Activated CD8-positive, alpha-beta memory T cell treated with anti-CD3 and anti-CD28 coated beads, Interleukin-2, amount 50 U/mL, for 24 hours (primary cell): ENCODE results near the gene MTF2.
A peak's percentile ranks its signal among the peaks of the same experiment; 100 is the strongest.
"Not testable (repeated sequence)": the region's sequence is repeated elsewhere in the genome, so short reads cannot be mapped to it uniquely, and the experiment has no call there.

ENCODE experiments used
- DNase-seq: peaks from one replicate; pipeline ENCODE4 v3.0.0-alpha.2; 2020; ENCODE audit errors: extremely low read depth

Gene MTF2

DNA sequence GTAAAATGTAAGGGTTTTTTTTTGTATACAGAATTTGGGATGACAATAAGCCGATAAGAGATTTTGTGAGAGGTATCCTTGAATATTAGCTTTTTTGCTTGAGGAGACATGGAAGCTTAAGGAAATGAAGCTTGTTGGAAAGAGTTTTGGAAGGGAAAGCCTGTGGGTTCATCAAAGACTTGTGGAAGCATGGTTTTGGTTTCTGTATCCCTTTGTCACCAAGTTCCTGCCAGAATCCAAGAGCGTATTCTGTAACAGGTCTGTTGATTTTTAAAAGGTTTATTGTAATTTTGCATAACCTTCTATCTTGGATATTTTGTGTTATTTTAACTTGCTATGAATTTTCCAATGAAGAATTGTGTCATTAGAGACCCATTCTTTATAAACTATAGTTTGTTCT is 63.1 kb downstream of the MTF2 start:
- no peak for DNase-seq

DNA sequence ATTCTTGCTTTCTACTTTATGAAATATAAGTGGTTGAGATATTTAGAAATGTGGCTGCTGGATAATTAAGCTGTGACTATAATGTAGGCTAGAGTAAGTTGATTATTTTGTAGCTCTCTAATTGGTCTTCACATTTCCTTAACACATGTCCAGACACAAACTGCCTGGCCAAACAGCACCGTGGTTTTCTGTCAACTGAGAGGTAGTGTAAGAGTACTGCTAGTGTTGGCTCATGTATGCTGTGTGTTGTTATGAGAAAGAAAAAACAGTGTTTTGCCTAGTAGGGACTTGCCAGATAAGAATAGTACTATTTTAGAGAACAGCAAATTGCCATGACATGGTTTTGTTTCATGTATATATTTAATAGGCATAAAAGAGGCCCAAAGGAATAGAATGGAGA is 64.1 kb downstream of the MTF2 start:
- no peak for DNase-seq

DNA sequence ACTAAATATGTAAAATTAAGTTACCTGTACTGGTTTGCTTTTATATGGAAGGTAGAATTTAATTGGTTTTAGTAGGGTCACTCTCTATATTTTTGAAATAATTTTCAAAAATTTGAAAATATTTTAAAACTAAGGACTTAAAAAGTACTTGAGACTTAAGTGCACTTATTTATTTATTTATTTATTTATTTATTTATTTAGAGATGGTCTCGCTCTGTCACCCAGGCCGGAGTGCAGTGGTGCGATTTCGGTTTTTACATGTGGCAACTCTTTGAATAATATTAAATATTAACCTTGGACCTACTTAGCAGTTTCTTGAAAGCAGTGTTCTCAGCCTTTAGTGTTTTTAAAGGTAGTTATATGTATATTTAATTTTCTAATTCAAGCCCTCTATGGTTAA is 64.7 kb downstream of the MTF2 start:
- DNase-seq, result no peak

DNA sequence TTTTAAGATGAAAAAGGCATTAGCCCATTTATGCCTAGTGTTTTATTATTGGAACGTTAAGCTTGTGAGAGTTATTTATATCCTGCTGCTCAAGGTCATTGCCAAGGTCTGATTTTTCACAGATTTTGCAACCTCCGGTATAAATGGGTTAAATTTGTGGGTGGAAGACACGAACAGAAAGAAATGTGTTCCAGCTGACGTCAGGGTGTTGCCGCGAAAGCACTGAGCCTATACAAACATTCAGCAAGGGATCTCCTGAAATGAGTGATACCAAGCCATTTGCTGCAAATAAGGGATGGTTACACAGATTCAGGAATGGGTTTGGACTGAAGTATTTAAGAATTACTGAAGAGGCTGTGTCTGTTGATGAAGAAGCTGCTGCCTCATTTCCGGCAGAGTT is 68.9 kb downstream of the MTF2 start:
- no peak for DNase-seq

DNA sequence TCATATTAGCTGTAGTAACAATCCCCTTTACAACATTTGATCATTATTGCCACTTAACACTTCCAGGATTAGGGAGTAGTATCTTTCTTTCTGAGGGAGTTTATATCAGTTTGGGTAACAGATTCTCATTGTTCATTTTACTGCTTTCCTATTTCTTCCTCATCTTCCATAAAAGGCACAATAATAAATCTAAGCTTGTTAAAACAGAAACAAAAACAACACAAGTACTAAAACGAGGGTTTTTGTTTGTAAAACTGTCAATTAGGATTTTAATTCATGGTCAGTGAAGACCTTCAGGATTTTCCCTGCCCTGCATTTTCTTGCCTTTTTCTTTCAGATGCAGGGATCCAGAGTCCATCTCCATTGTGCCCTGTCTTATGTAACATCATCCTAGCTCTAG is 71.6 kb downstream of the MTF2 start:
- DNase-seq, result no peak

DNA sequence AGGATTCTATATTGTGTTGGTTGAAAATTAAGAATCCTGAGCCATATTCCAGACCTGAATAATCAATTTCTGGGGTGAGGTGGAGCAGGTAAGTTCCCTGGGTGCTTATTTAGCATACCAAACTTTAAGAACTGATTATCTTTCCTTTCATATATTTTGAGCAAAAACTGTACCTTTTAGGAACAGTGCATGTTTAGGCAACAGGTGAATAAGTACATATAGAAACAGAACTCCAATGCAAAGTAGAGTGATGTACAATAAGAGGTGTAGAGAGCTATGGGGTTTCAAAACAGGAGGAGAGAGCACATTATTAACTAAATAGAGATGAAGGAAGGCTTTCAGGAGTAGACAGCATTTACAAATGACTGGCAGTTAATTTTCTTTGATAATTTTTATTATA is 72.4 kb downstream of the MTF2 start:
- no peak for DNase-seq

DNA sequence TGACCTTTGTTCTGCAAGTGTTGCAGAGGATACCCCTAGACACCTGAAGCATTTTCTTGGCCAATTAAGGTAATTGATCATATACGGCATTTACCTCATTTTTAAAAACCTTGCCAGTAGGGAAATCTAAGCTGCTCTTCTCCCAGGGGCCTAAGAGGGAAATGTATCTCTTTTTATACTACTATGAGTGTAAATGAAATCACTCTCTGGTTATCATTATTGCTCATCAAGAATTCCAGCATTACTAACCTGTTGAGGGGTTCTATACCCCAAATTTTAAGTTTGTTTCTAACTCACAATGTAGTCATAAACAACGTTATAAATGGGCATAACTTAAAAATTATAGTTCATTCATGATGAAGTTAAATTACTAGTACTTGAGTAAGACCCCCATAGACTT is 73.8 kb downstream of the MTF2 start:
- no peak for DNase-seq

DNA sequence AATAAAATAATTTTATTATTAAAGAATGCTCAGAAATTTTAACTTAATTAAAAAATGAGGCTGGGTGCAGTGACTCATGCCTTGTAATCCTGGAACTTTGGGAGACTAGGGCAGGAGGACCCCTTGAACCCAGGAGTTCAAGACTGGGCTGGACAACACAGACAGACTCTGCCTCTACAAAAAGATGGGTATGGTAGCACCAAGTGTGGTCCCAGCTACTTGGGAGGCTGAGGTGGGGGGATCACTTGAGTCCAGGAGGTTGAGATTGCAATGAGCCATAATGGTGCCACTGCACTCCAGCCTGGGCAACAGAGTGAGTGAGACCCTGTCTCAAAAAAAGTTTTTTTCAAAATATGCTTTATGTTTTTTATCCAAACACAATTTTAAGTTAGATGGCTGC is 75.8 kb downstream of the MTF2 start:
- DNase-seq, result no peak

DNA sequence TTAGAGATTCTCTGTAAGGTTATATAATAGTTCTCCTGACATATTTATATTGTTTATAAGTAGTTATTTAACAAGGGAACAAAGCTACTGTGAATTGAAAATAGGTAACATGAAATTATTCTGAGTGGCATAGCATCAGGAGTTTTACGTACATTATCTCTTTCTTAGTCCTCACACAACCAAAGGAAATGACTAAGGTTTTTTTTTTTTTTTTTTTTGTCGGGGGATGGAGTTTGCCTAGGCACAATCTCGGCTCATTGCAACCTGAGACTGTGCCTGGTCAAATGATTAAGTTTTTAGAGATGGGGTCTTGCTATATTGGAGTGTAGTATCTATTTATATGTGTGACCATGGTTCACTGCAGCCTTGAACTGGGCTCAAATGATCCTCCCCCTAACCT is 76.3 kb downstream of the MTF2 start:
- DNase-seq, result no peak

DNA sequence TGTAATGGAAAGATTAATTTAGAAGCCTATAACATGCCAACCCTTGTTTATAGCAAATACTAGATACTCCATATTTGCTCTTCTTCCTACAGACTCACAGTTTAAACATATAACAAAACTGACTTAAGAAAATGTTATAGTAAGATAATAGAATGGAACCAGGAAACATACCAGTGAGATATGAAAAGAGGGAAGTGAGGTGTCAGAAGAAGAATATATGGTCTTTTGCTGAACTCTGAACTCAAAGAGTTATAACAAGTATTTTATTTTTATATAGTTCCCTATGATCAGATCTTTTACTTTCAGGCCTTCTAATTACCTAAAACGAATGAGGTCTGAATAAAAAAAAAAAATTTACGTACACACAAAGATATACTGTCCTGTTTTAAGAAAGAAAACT is 80.3 kb downstream of the MTF2 start:
- DNase-seq, result no peak

DNA sequence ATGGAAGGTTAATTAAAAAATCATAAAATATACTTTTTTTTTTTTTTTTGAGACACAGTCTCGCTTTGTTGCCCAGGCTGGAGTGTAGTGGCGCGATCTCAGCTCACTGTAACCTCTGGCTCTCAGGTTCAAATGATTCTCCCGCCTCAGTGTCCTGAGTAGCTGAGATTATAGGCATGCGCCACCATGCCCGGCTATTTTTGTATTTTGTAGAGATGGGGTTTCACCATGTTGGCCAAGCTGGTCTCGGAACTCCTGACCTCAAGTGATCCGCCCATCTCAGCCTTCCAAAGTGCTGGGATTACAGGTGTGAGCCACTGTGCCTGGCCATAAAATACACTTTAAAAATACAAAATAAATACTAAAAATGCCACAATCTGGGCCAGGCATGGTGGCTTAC is 84.2 kb downstream of the MTF2 start:
- not testable (repeated sequence) for DNase-seq

DNA sequence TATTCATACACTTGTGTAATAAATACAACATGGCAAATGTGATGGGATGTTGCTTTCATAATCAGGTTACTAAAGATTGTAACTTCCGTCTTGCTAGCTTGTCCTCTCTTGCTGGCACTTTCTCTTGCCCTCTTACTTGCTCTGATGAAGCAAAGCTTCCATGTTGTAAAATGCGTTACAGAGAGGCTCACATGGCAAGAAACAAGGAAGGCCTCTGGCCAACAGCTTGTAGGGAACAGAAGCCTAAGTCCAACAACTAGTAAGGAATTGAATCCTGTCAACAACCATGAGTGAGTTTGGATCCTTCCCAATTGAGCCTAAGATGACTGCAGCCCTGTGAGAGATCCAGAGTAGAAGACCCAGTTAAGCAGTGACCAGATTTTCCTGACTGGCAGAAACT is 85.7 kb downstream of the MTF2 start:
- no peak for DNase-seq

DNA sequence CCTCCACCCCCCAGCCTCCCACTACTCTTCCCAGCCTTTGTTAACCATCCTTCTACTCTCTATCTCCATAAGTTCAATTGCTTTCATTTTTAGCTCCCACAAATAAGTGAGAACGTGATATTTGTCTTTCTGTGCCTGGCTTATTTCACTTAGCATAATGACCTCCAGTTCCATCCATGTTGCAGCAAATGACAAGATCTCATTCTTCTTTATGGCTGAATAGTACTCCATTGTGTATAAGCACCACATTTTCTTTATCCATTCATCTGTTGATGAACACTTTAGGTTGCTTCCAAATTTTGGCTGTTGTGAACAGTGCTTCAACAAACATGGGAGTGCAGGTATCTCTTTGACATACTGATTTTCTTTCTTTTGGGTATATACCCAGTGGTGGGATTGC is 86.8 kb downstream of the MTF2 start:
- not testable (repeated sequence) for DNase-seq

DNA sequence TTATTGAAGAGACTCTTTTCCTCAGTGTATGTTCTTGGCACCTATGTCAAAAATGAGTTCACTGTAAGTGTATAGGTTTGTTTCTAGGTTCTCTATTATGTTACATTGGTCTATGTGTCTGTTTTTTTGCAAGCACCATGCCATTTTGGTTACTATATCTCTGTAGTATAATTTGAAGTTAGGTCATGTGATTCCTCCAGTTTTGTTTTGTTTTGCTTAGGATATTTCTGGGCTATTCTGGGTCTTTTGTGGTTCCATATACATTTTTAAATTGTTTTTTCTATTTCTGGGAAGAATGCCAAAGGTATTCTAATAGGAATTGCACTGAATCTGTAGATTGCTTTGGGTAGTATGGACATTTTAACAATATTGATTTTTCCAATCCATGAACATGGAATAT is 87.9 kb downstream of the MTF2 start:
- no peak for DNase-seq

DNA sequence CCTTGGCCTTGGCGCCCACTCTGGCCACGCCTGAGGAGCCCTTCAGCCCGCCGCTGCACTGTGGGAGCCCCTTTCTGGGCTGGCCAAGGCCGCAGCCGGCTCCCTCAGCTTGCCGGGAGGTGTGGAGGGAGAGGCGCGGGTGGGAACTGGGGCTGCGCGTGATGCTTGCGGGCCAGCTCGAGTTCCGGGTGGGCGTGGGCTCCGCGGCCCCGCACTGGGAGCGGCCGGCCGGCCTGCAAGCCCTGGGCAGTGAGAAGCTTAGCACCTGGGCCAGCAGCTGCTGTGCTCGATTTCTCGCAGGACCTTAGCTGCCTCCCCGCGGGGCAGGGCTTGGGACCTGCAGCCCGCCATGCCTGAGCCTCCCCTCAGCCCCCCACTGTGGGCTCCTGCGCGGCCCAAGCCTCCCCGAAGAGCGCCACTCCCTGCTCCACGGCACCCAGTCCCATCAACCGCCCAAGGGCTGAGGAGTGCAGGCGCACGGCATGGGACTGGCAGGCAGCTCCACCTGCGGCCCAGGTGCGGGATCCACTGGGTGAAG is 91.1 kb downstream of the MTF2 start:
- not testable (repeated sequence) for DNase-seq

DNA sequence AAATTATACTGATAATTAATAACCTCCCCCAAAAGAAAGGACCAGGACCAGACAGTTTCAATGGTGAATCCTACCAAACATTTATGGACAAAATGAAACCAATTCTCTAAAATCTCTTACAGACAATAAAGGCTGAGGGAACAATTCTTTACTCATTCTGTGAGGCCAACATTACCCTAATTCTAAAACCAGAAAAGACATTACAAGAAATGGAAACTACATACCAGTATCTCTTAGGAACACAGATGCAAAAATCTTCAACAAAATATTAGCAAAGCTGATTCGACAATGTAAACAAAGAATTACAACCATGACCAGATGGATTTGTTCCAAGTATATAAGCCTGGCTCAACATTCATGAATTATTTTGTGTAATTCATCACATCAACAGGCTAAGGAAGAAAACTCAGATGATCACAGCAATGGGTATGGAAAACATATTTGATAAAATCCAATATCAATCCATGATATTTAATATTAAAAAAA is 92.5 kb downstream of the MTF2 start:
- no peak for DNase-seq

DNA sequence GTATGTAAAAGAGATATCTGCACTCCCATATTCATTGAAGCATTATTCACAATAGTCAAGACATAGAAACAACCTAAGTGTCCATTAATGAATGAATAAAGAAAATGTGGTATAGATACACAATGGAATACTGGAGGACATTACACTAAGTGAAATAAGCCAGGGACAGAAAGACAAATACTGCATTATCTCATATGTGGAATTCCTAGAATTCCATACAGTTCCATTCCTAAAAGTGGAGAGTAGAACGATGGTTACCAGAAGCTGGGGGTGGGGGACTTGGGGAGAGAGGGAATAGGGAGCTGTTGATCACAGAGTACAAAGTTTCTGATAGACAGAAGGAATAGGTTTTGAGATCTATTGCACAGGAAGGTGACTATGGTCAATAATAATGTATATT is 93.7 kb downstream of the MTF2 start:
- DNase-seq, result no peak

DNA sequence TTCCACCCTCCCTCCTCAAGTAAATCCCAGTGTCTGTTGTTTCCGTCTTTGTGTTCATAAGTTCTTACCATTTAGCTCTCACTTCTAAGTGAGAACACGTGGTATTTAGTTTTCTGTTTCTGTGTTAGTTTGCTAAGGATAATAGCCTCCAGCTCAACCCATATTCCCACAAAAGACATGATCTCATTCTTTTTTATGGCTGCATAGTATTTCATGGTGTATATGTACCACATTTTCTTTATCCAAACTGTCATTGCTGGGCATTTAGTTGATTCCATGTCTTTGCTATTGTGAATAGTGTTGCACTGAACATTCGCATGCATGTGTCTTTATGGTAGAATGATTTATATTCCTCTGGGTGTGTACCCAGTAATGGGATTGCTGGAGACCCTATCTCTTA is 95.6 kb downstream of the MTF2 start:
- not testable (repeated sequence) for DNase-seq

DNA sequence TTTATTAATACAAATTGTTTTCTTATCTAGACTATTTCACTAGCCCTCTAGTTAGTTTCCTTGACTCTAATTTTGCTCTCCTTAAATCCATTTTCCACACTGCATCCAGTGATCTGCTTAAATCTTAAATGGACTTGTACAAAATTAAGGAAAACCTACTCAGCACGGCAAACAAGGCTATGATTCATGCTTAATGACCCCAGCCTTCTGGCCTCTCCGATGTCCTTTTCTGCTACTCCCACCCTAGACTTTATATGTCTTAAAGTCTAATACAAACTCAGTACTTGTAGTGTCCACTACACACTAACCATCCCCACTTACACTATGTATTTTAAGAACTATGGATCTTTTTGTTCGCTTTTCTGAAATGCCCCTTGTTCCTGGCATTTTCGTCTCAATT is 98.9 kb downstream of the MTF2 start:
- DNase-seq, result no peak

DNA sequence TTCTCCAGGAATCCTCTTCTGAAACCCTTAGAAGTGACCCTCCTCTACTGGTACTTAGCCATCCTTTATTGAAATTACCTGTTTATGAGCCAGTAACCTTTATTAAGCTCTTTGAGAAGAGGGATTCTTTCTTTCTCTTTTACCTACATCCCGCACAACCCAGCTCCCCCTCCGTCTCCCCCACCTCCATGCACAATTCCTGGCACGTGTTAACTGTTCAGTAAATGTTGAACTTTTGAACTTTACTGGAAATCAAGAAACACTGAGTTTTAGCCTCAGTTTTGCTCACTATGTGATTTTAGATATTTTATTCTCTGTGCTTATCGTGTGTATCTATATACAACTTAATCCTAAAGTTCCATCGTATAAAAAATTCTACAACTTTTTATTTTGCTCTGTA is 99.3 kb downstream of the MTF2 start:
- no peak for DNase-seq

DNA sequence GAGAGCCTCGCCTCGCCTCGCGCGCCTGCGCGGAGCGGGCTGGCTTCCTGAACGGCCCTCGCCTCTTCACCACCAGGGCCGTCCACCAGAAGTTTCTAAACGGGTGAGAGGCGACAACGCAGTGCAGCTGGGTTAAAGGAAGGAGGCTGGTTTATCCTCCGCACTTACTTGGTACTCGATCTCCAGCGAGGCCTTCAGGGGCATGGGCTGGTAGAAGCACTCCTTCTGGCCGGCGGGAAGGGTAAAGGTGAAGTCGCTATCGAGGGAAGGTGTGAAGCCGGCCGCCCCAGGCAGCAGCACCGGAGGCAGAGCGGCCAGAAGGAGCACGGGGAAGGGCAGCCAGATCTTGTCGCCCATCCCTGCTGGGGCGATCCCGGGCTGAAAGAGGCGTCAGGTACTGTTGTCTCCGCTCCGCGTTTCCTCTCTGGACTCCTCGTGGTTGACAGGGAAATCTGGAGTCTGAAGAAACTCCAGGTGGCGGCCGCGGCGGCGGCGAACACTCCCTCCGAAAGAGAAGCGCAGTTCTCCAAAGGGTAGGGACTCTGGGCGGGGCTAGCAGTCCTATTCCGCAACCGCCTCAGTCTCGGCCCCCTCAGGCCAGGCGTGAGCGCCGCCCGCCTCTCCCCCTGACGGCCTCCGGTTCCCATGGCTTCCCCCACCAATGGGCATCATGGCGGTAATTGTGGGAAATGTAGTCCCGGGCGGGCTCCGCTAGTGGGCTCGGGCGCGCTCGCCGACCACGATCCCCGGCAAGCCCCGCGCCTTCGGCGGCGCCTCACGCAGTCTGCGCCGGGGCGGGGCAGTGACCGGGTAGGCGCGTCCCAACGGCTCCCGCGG is 101.0 kb downstream of the MTF2 start, which contains the start of gene TMED5:
Gene TMED5 (minus strand): TSS at position 528 of the 837 bp plus-strand sequence. CDS start 171 bp downstream, at position 357.
- peak; percentile 91 for DNase-seq

DNA sequence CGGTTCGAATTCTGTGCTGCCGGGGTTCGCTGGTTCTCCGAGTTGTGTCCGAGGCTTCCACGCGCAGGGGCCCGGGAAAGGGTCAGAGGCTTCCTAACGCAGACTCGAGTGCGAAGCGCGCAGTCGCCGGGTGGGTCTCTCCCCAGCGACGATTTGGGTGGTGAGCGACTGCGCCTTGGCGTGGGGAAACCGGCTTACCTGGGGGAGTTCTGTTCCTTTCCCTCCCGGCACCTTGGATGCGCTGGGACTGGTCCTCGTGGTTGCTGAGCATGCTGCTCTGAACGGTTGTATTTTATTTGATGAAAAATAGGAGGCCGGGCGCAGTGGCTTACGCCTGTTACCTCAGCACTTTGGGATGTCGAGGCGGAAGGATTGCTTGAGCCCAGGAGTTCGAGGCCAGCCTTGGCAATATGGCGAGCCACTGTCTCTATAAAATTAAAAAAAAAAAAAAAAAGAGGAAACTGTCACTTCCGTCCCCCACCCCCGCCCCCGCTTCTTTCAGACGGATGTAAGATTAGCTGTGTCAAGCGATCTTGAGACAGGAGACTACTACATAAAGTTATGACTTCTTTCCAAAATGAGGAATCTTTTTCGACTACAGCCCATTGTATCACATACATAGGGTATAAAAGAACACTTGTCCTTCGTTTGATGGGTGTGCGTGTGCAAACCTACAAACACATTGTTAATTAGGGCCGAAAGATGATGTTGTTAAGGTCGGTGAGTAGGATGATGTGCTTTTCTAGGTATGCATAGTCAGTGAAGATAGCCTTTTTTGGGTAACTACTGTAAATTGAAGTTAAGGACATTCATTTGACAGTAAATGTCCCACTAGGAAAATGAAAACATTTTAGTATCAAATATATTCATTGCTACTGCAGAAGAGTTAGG is 101.9 kb downstream of the MTF2 start, which contains the start of gene CCDC18:
Gene CCDC18 (plus strand): TSS at position 2 of the 891 bp plus-strand sequence. CDS start 2,638 bp downstream, outside the sequence.
- DNase-seq, result no peak
